GM13976 (cell line): ENCODE data around the gene GLMP.

Experiments
- DNase-seq: peaks from one replicate; pipeline ENCODE4 v3.0.0; 2012; ENCODE audit warnings: low spot score
- in situ Hi-C: fragments of 300-500 bp; cut with MboI; formaldehyde crosslinking; loops from one replicate; pipeline ENCODE4 v1.12.0; 2022; ENCODE audit warnings: low sequenced_read_pairs, mixed read lengths, inconsistent platforms; ENCODE audit not compliant: unreplicated experiment
- TF ChIP-seq, protein P1 (sequence below): IDR thresholded peaks from 2 replicates; pipeline ENCODE4 v1.5.1; 2012; ENCODE audit warnings: borderline replicate concordance, mild to moderate bottlenecking; ENCODE audit not compliant: insufficient read depth; ENCODE audit errors: extremely low read depth, missing control alignments, control extremely low read depth

GLMP gene

GRCh38 chr1:156259805-156260204, 35.7 kb downstream of the GLMP start:
- in situ Hi-C loops = no loop called here
- TF ChIP-seq, protein P1, sequence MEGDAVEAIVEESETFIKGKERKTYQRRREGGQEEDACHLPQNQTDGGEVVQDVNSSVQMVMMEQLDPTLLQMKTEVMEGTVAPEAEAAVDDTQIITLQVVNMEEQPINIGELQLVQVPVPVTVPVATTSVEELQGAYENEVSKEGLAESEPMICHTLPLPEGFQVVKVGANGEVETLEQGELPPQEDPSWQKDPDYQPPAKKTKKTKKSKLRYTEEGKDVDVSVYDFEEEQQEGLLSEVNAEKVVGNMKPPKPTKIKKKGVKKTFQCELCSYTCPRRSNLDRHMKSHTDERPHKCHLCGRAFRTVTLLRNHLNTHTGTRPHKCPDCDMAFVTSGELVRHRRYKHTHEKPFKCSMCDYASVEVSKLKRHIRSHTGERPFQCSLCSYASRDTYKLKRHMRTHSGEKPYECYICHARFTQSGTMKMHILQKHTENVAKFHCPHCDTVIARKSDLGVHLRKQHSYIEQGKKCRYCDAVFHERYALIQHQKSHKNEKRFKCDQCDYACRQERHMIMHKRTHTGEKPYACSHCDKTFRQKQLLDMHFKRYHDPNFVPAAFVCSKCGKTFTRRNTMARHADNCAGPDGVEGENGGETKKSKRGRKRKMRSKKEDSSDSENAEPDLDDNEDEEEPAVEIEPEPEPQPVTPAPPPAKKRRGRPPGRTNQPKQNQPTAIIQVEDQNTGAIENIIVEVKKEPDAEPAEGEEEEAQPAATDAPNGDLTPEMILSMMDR = peak; percentile 11
- no peak for DNase-seq

DNA sequence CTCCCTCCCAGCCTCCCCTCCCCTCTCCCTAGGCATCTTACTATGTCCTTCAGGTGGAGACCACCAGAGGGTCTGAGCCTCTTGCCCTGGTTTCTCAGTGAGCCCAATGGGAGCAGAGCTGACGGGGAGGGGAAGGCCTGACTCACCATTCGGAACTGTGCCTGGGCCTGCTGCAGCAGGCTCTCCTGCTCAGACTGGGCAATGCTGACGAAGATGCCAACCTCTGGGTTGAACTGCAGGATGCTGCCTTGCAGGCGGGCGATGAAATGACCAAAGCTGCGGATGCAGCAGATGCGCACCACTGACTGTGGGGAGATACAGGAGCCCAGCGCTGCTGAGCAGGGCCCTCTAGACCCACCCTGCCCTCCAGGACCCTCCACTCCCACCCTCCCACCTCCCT, 36.6 kb downstream of the GLMP start:
- in situ Hi-C loops = no loop called here
- DNase-seq = no peak
- TF ChIP-seq, protein P1 = no peak

GRCh38 chr1:156257711-156258110, 37.8 kb downstream of the GLMP start:
- in situ Hi-C loops = no loop called here
- no peak for DNase-seq
- TF ChIP-seq, protein P1 = no peak

- TF ChIP-seq, protein P1 = no peak
- in situ Hi-C loops = no loop called here
- no peak for DNase-seq
Observed at GRCh38 chr1:156253634-156254033, 41.8 kb downstream of the GLMP start.

DNA sequence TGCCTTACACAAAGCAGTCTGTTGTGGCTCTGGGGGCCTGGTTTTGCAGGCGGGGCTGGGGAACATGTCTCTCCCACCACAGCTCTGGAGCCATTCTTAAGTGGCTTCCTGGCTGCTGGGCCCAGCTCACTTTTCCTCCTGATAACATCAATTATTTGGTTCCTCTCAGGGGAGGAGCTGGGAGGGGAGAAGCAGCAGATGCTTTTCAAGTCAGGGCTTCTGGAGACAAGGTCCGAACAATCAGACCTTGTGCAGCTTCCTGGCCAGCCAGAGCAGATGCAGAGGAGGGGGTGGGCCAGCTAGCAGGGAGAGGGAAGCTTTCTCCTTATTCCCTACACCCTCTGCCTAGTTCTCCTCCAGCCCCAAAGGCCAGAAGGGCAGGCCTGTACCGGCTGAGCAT, 44.0 kb downstream of the GLMP start:
- TF ChIP-seq, protein P1 = no peak
- in situ Hi-C loops = no loop called here
- DNase-seq = no peak

GRCh38 chr1:156249593-156249992, 45.9 kb downstream of the GLMP start:
- TF ChIP-seq, protein P1 = no peak
- in situ Hi-C loops = no loop called here
- DNase-seq = no peak

DNA sequence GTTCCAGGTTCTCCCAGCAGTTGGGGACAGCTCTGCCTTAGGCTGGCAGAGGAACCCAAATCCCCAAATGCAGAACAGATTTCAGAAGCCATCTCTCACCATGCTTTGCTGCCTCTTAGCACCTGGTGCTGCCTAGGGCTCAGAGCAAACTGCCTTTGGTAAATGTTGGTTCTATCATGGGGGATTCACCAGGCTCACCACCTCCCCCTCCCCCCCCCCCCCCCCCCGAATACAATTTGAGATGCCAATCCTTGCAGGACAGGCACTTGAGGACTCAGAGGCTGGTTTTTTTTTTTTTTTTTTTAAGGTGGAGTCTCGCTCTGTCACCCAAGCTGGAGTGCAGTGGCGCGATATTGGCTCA, 47.2 kb downstream of the GLMP start:
- no peak for DNase-seq
- in situ Hi-C loops = no loop called here

More for the DNA sequence above, 47.2 kb downstream of the GLMP start:
- TF ChIP-seq, protein P1 = no peak
